HepG2 (cell line): ENCODE data around the gene SLC23A2. TPM values are rescaled to one million over a fixed set of nuclear protein-coding genes. Genes with fewer than 3 reads are reported as not detected.
"Not testable (repeated sequence)": the region's sequence is repeated elsewhere in the genome, so short reads cannot be mapped to it uniquely, and the experiment has no call there.

Experiments
- ATAC-seq: fragments of 200-7000 bp; cut with Tn5 transposase; 3 replicates; pipeline ENCODE4 v1.9.1; 2020; ENCODE audit warnings: mild to moderate bottlenecking, moderate library complexity
- BruUV-seq: library from RNA; stranded (reverse); fragments of 400-500 nt; replicated peaks from 2 replicates; lab custom pipeline; 2021; lab: Mats Ljungman, UMichigan
- CTCF ChIA-PET: fragments of 300-600 bp; formaldehyde crosslinking; extraction: SDS; loops from one replicate; lab custom pipeline; 2021; ENCODE audit warnings: low total read pairs, inconsistent platforms, low intra/inter-chr PET ratio; lab: Yijun Ruan, JAX
- POLR2A ChIA-PET: fragments of 350-600 bp; sonication (Branson Sonifier 250); formaldehyde crosslinking; loops from one replicate; lab custom pipeline; 2020; ENCODE audit warnings: antibody characterized with exemption, inconsistent platforms; lab: Yijun Ruan, JAX
- DNase-seq: peaks from one replicate; pipeline ENCODE4 v3.0.0-alpha.2; 2015; ENCODE audit warnings: low spot score
- FAIRE-seq: peaks from 3 replicates; lab custom pipeline; 2011; peaks lifted over from hg19 to GRCh38; lab: Jason Lieb, UNC
- H2AFZ ChIP-seq: one replicate; pipeline ENCODE4 v1.6.1; 2011; ENCODE audit warnings: low read length, inconsistent platforms
- H3K27ac ChIP-seq: fragments of 300-600 bp; 3 replicates; pipeline ENCODE4 v1.8.0; 2011; ENCODE audit warnings: mixed run types, mild to moderate bottlenecking, mixed read lengths, low read length, inconsistent platforms; ENCODE audit not compliant: insufficient read depth; ENCODE audit errors: extremely low read length
- H3K27me3 ChIP-seq, 2 experiments: fragments of 200-600 bp in 1 of 2; 2 replicates in 1 of 2; 3 replicates in 1 of 2; pipeline versions ENCODE4 v1.6.0 to v1.8.0; 2011; ENCODE audit warnings: low read length in 2 of 2, mild to moderate bottlenecking in 2 of 2, moderate library complexity in 2 of 2, inconsistent platforms in 1 of 2; ENCODE audit not compliant: insufficient read depth in 2 of 2, control insufficient read depth in 1 of 2
- H3K36me3 ChIP-seq, 2 experiments: fragments of 200-600 bp in 1 of 2; replicated peaks in 1 of 2; 2 replicates in 1 of 2; 3 replicates in 1 of 2; pipeline versions ENCODE4 v1.5.1 to v1.8.0; 2011; ENCODE audit warnings: low read length in 2 of 2, inconsistent platforms in 1 of 2; ENCODE audit not compliant: insufficient read depth in 2 of 2, control insufficient read depth in 1 of 2
- H3K4me1 ChIP-seq: 2 replicates; pipeline ENCODE4 v1.5.1; 2012; ENCODE audit warnings: low read length, inconsistent platforms; ENCODE audit not compliant: insufficient read depth
- H3K4me2 ChIP-seq: 2 replicates; pipeline ENCODE4 v1.6.0; 2011; ENCODE audit warnings: low read depth, low read length, inconsistent platforms
- H3K4me3 ChIP-seq, 3 experiments: fragments of 200-600 bp in 1 of 3; sonication (generic), shearing (Covaris generic) in 1 of 3; replicated peaks in 1 of 3; 2 replicates each; pipeline ENCODE4 v1.5.1; 2011 to 2016; ENCODE audit warnings: low read length in 3 of 3, inconsistent platforms in 2 of 3, low read depth in 2 of 3, mild to moderate bottlenecking in 2 of 3, control low read depth in 1 of 3, mixed read lengths in 1 of 3; ENCODE audit not compliant: insufficient read depth in 1 of 3
- H3K79me2 ChIP-seq: one replicate; pipeline ENCODE4 v1.6.1; 2011; ENCODE audit warnings: low read length, inconsistent platforms; ENCODE audit not compliant: insufficient read depth
- H3K9ac ChIP-seq: 2 replicates; pipeline ENCODE4 v1.6.0; 2011; ENCODE audit warnings: mild to moderate bottlenecking, low read depth, low read length, inconsistent platforms; ENCODE audit not compliant: insufficient read depth
- H3K9me3 ChIP-seq: 2 replicates; pipeline ENCODE4 v1.5.1; 2012; ENCODE audit warnings: mild to moderate bottlenecking, low read length
- H4K20me1 ChIP-seq: 2 replicates; pipeline ENCODE4 v1.6.0; 2011; ENCODE audit warnings: inconsistent platforms, mild to moderate bottlenecking, low read length, moderate library complexity; ENCODE audit not compliant: insufficient read depth
- CHD4 ChIP-seq: fragments of 200-600 bp; sonication (generic); IDR thresholded peaks from 2 replicates; pipeline ENCODE4 v1.7.0; 2017; ENCODE audit warnings: mild to moderate bottlenecking, low read length, borderline replicate concordance
- SPEN ChIP-seq: sonication (generic); formaldehyde crosslinking; IDR thresholded peaks from 2 replicates; pipeline ENCODE4 v1.5.1; 2020; ENCODE audit warnings: low read depth, mild to moderate bottlenecking, missing genetic modification reagents
- ZMYM4 ChIP-seq: sonication (generic); formaldehyde crosslinking; IDR thresholded peaks from 2 replicates; pipeline ENCODE4 v1.8.1; 2023; ENCODE audit warnings: mild to moderate bottlenecking, missing genetic modification reagents
- WGBS: methylation state at CpG from one replicate; pipeline ENCODE4 v1.1.6; 2017; ENCODE audit warnings: low lambda C conversion rate; 5-methylcytosine and 5-hydroxymethylcytosine counted together
- in situ Hi-C: cut with HindIII; loops from 2 replicates; pipeline ENCODE4 v1.10.0; 2017; ENCODE audit warnings: low pct_unique_long_range_greater_than_20kb; ENCODE audit not compliant: extremely low pct_ligation_motif_present
- intact Hi-C: fragments of 100-400 bp; cut with micrococcal nuclease; formaldehyde crosslinking; loops from one replicate; pipeline ENCODE4 v1.10.0; 2022; ENCODE audit not compliant: unreplicated experiment
- polyA plus RNA-seq, 8 experiments: library from polyadenylated mRNA; depleted of rRNA in 3 of 8; stranded (reverse) in 7 of 8; unstranded in 1 of 8; fragments of >200 nt; fragmentation: Illumina TruSeq in 4 of 8; extraction: Trizol in 4 of 8; gene quantifications; 2 replicates each; pipeline versions ENCODE4 v1.2.1 to v1.2.3, GENCODE V29; 2011 to 2016; ENCODE audit warnings: low read depth in 4 of 8, missing spikeins in 1 of 8, mixed read lengths in 1 of 8; ENCODE audit not compliant: insufficient read depth in 1 of 8
- total RNA-seq, 5 experiments: library from RNA; depleted of rRNA; stranded (reverse); fragments of >200 nt; fragmentation: Illumina TruSeq; extraction: Trizol; gene quantifications; 2 replicates each; pipeline ENCODE4 v1.2.3, GENCODE V29; 2016; ENCODE audit warnings: low read depth in 1 of 5
- TF ChIP-seq, protein P1 (sequence below): sonication (generic); formaldehyde crosslinking; IDR thresholded peaks from 2 replicates; pipeline ENCODE4 v1.5.0; 2020; ENCODE audit warnings: mild to moderate bottlenecking, missing genetic modification reagents
- TF ChIP-seq, protein P2 (sequence below): sonication (generic); formaldehyde crosslinking; IDR thresholded peaks from 2 replicates; pipeline ENCODE4 v1.5.1; 2020; ENCODE audit warnings: mild to moderate bottlenecking, missing genetic modification reagents

The SLC23A2 gene
- total and polyA plus RNA-seq, 2 of the 13 experiments (the other 11 are each of a cell fraction or from before 2014, with no cell fraction given): 42.2 to 51.2 TPM

DNA sequence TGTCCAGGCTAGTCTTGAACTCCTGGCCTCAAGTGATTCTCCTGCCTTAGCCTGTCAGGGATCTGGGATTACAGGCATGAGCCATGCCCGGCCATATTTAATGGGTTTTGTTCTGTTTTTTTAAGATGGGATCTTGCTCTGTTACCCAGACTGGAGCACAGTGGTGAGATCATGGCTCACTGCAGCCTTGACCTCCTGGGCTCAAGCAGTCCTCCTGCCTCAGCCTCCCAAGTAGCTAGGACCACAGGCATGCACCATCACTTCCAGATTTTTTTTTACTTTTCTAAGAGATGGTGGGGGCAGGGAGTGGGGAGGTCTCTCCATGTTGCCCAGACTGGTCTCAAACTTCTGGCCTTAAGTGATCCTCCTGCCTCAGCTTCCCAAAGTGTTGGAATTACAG is 34.2 kb upstream of the SLC23A2 start:
- H3K4me2 ChIP-seq, H2AFZ ChIP-seq, CTCF ChIA-PET, FAIRE-seq: not testable (repeated sequence)
- TF ChIP-seq, protein P1, sequence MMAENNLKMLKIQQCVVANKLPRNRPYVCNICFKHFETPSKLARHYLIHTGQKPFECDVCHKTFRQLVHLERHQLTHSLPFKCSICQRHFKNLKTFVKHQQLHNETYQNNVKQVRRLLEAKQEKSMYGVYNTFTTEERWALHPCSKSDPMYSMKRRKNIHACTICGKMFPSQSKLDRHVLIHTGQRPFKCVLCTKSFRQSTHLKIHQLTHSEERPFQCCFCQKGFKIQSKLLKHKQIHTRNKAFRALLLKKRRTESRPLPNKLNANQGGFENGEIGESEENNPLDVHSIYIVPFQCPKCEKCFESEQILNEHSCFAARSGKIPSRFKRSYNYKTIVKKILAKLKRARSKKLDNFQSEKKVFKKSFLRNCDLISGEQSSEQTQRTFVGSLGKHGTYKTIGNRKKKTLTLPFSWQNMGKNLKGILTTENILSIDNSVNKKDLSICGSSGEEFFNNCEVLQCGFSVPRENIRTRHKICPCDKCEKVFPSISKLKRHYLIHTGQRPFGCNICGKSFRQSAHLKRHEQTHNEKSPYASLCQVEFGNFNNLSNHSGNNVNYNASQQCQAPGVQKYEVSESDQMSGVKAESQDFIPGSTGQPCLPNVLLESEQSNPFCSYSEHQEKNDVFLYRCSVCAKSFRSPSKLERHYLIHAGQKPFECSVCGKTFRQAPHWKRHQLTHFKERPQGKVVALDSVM: peak; percentile 93
- TF ChIP-seq, protein P2, sequence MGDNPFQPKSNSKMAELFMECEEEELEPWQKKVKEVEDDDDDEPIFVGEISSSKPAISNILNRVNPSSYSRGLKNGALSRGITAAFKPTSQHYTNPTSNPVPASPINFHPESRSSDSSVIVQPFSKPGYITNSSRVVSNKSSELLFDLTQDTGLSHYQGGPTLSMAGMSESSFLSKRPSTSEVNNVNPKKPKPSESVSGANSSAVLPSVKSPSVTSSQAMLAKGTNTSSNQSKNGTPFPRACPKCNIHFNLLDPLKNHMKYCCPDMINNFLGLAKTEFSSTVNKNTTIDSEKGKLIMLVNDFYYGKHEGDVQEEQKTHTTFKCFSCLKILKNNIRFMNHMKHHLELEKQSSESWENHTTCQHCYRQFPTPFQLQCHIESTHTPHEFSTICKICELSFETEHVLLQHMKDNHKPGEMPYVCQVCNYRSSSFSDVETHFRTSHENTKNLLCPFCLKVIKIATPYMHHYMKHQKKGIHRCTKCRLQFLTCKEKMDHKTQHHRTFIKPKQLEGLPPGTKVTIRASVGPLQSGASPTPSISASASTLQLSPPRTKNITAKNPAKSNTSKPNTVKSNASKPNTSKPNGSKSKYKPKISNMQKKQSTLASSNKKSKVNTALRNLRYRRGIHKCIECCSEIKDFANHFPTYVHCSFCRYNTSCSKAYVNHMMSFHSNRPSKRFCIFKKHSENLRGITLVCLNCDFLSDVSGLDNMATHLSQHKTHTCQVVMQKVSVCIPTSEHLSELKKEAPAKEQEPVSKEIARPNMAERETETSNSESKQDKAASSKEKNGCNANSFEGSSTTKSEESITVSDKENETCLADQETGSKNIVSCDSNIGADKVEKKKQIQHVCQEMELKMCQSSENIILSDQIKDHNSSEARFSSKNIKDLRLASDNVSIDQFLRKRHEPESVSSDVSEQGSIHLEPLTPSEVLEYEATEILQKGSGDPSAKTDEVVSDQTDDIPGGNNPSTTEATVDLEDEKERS (CRISPR knock-in tag): 0 out of 2 replicates have a peak, but pooled peaks have one; percentile 34
- TF ChIP-seq CHD4 (0 out of 2 replicates have a peak, but pooled peaks have one; percentile 26), SPEN (0 out of 2 replicates have a peak, but pooled peaks have one; percentile 17), ZMYM4 (CRISPR knock-in tag) (peak; percentile 32; the same call in 1 of the 2 replicates)
- TF ChIP-seq, all 625 proteins: peak for 5; not testable (repeated sequence) for 620
- BruUV-seq, H3K27me3 ChIP-seq, H3K27ac ChIP-seq, ATAC-seq, DNase-seq, intact Hi-C loops, H3K9ac ChIP-seq, in situ Hi-C loops, H3K4me3 ChIP-seq, POLR2A ChIA-PET, H4K20me1 ChIP-seq, H3K79me2 ChIP-seq, H3K36me3 ChIP-seq, H3K9me3 ChIP-seq: not testable (repeated sequence)
- 83% methylated on average over 1 of the region's 1 CpG for WGBS
- peaks cover 56% of the 10 kb centered on the region for H3K4me1 ChIP-seq
